NCI-H226 (cell line): ENCODE data around the gene DHX15.

ENCODE experiments used
- DNase-seq: peaks from one replicate; pipeline ENCODE4 v3.0.0-alpha.2; 2015

The DHX15 gene

DNA sequence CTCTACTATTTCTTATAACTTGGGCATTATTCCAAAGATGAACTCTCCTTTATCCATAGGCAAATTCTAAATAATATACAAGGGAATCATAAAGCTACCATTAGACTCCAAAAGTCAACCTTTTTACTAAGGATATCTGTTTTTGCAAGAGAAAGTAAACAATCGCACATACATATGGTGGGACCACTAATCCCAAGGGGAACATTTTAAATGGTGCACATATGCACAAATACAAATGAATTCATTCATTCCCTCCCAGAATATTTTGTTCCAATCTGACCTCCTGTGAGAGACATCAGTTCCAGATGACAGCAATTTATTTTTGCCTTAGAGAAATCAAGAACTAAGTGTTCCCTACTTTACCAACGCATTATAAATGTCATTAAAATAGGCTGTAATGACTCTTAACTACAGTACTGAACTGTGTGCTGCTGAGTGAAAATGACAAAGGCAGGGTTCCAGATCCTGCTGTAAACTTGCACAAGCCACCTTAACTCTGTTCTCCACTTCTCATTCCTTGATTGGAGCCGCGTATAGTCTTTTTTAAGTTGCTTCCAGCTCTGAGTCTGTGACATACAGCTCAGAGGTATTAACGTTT is 2.0 kb downstream of the DHX15 start:
- no peak for DNase-seq

DNA sequence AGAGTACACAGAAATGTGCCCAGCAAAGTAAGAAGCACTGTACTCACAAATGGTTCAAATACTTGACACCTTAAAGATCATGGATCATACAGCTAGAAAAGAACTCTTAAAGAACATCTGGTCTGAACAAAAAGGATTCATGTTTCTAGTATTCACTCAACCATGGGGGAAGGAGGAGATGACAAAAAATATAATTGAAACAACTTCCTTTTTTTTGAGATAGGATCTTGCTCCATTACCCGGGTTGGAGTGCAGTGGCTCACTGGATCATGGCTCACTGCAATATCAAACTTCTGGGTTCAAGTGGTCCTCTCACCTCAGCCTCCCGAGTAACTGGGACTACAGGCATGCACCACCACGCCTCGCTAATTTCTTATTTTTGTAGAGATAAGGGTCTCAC is 6.0 kb downstream of the DHX15 start:
- DNase-seq: no peak

DNA sequence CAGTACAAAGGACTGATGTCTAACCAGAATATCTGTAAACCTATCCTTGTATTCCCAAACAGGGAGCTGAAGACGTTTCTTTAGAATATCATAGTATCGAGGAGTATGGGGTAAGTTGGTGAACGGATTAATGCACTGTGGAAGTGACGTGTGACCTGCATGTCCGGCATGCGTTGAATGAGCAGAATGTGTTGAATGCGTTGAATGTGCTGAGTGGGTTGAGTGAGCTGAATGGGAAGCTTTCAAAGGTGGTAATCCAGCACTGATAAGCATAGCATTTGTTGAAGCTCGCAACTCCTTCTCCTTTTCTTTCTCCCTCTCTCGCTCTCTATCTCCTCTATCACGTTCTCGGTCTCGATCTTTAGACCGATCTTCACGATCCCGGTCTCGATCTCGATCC is 8.1 kb downstream of the DHX15 start:
- no peak for DNase-seq

DNA sequence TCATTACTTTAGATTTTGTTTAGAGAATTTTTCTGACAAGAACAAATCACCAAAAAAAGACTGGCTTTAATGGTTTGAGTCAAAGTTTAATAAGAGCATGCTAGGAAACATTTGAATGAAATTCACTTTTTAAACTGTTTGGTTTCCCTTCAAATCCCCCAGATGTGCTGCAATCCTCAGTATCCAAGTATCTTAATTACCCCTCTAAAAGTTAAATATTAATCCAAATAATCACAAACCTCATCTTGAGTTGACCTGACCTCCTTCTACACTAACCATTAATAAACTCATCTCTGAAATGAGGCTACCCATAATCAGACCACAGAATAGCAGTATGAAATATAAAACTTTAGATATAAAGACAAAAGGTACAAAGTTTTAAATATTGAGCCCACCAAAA is 10.1 kb downstream of the DHX15 start:
- DNase-seq: no peak

DNA sequence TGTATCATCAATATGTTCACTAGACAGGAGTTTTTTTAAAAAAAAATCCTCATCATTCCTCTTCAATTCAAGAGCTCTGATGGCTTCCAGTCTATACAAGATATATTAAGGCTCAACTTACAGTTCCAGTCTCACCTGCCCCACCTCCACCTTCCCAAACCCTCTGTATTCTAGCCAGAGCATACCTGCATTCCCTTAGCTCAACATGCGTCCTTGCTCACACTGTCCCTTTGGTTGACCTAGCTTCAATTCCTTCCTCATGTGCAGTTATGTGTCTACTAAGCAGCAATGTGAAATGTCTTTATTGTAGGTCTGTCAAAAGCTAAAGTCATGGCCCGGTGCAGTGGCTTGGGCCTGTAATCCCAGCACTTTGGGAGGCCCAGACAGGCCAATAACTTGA is 10.8 kb downstream of the DHX15 start:
- DNase-seq: no peak

DNA sequence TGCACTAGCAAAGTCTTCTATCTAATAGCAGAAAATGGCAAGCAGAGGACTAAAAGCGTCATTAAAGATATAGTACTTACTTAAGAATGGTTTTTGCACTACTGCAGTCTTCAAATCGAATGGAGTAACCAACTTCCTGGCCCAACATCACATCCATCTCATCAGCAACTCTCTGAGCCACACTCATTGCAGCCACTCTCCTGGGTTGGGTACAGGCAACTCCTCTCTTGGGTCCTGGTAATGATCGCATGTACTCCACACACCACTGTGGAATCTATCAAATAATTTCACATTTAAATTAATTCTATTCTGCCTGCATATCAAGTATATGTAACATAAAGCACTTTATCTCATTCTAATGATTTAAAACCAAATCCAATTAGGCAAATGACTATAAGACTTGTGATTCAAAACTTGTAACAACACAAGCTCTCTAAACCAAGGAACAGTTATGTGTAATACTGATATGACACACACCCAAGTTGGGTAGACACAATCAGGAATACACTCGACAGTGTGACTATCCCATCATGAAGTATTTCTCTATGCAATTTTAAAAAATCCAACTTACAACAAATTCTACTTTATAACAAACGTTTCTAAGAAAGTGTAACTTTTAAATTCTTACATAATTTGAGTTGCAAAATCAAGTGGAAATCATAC is 13.6 kb downstream of the DHX15 start:
- DNase-seq: no peak

DNA sequence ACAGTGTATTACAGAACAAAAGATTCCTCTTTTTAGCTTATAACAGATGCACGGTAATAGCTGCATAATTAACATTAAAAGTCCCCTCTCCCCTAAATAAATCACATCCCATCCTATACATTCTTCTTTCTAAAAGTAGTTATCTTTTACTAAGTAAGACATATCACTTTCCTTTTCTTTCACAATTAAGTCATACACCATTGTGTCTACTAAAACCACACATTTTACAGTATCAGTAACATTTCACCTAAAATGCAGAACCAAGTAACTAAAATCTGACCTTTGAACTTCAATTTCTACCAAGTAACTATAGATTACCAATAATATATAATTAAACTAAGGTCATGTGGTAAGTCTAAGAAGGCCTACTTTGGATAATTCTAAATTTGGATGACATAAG is 14.2 kb downstream of the DHX15 start:
- no peak for DNase-seq

DNA sequence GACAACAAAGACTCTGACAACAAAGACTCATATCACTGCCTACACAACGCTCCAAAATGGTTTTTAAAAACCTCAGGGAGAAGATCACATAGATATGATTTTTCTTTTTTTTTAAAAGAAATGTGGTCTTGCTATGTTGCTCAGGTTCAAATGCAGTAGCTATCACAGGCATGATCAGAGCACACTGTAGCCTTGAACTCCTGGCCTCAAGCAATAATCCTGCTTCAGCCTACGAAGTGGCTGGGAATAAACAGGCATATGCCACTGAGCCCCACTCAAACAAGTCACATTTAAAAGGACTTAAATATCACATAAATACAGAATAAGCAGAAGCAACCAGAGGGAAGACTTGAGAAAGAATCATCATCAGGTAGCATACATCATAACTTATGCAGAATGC is 14.7 kb downstream of the DHX15 start:
- DNase-seq: no peak

DNA sequence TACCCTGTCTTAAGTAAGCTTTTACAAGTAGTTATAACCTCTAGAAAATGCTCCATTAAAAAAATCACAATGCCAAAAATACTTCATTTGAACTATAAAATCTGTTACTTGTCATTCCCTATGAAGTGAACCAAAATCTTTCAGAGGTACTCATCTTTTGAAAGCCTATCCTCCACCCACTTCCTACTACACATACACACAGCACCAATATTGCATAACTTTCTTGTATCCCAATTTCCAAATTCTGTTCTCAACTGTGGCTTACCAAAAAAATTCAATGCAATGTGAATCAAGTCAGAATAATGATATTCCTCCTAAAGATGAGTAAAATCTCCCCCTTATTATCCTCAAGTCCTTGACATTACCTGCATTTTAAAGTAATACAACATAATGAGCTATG is 15.9 kb downstream of the DHX15 start:
- DNase-seq: no peak

DNA sequence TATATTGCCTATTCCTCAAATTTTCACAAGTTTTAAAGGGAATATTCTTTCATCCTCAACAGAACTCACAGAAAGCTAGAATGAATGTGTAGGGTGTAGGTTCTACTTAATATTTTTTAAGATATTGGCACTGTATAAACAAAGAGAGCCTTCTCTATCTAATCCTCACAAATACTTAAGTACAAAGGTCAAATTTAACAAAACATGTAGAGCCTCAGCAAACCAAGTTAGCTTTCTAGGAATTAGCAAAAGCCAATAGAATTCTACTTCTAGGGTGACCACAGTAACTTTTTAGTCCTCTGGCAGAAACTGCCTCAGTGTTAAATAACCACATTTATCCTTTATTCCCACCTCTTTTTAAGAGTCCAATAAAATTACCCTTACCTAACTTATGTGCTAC is 19.3 kb downstream of the DHX15 start:
- DNase-seq: no peak

DNA sequence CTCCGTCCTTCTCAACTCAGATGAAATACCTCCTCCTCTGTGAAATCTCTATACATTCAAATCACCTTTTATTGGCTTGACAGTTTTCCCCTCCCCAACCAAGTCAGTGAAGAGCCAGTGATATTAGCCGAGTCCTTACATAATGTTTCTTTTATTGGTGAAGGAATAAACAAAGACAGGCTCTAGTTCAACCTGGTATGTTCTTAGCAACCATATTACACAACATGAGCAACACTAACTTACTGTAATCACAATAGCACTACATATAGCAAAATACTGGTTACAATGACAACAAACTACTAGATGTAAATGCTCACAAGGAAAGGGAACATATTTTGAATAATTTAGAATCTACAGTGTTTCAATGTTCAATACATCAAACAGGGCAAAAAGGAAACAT is 19.9 kb downstream of the DHX15 start:
- no peak for DNase-seq

DNA sequence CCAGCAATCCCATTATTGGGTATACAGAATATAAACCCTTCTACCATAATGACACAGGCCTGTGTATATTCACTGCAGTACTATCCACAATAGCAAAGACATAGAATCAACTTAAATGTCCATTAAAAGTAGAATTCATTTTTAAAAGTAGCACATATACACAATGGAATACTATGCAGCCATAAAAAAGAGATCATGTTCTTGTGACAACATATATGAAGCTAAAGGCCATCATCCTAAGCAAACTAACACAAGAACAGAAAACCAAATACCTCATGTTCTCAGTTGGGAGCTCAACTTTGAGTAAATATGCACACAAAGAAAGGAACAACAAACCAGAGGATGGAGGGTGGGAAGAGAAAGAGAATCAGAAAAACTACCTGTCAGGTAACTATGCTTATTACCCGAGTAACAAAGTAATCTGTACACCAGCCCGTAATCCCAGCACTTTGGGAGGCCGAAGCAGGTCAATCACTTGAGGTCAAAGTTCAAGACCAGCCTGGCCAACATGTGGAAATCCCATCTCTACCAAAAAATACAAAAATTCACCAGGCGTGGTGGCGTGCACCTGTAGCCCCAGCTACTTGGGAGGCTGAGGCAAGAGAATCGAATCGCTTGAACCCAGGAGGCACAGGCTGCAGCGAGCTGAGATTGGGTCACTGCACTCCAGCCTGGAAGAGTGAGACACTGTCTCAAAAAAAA is 22.8 kb downstream of the DHX15 start:
- no peak for DNase-seq

DNA sequence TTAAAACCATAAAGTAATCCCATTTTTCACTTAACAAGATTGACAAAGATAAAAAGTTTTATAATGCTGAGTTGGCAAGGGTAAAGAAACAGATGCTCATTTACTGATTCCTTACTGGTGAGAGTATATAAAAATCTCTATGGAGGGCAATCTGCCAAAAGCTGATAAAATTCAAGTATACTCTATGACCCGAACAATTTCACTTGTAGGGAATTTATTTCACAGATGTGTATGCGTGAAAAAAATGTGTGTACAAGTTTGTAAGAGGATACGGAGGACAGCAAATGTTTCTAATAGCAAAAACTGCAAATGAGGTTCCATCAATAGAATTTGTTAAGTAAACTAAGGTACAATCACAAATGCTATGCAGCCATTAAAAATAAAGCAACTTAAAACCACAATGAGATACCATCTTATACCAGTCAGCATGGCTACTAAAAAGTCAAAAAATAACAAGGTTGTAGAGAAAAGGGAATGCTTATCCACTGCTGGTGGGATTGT is 23.4 kb downstream of the DHX15 start:
- DNase-seq: no peak

DNA sequence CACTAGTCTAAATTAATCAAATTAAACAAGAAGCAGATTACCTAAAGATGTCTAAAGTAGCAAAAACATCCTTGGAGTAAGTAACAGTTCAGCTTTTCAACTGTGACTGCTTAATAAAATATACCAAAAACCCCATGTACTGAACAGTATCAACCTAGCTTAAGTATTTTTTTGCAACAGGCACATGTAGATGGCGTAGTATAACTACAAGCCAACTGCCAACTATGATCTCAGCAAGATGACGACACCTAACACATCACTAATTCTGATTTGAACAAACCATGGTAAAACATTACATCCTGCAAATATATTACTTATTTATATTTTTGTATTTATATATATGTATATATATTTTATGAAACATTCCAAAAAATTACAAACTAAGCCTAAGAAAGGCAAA is 24.5 kb downstream of the DHX15 start:
- DNase-seq: peak; percentile 41

DNA sequence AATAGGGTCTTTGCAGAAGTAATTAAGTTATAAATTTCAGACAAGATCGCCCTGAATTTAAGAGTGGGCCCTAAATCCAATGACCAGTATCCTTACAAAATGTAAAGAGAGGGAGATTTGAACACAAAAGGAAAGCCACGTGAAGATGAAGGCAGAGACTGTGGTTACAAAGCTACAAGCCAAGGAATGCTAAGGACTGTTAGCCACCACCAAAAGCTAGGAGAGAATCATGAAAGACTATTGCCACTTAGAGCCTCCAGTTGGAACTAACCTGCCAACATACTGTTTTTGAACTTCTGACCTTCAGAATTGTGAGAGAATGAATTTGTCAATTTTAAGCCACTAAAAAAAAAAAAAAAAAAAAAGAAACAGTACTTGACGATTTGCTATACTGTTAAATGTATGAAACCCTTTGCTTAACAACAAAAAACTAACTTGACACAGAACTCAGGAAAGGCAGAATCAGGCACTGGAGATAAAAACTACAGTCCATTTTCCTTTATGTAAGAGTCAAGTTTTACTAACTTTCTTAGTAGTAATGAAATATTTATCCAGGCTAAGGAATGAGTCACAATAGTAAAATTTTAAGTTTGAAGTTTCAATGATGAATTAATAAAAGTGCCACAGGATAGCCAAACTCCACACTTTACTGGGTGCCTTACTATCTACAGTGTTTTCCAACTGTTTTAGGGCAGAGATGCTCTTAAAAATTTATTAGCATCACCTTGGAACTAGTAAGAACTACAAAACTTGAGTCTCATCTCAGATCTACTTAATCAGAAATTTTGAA is 25.1 kb downstream of the DHX15 start:
- DNase-seq: no peak

DNA sequence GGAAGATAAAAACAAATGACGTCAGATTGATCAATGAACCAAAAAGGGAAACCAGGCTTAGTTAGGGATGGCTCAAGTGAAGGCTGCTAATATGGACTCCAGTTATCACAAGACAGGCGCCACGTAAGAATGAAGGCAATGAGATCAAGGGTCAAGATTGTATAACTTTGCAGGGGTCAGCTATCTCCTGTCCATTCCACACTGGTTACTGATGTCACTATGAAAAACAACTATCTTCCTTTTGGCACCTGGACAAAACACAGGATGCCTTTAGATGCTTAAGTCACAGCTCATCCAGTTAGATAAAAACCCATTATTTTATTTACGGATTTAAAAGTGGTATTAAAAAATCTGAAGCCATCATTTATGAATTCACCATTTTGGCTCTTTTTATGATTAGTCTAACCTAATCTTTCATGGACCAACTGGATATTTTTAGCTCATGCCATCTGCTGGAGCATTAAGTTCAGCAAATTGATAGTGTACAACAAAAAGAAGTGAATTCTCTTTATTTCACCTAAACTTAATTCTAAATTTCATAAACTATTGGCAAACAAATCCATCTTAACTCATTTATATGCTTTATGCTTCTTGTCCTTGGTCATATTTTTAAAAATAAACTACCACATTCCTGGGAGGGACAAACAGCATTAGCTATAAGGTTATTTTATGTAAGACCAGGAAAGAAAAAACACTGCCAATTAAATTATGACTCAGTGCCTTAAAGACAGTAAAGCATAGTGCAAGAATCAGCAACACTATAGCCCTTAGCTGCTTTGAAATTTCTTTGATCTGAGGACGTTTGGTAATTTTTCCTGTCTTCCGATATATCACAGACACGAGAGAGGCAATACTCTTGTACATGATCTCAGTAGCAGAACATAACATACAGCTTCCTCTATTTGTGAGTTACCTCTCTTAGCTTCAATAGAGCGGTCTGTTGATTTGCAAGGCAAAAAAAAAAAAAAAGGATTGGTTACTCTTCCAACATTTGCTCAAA is 27.0 kb downstream of the DHX15 start:
- DNase-seq: peak; percentile 39

DNA sequence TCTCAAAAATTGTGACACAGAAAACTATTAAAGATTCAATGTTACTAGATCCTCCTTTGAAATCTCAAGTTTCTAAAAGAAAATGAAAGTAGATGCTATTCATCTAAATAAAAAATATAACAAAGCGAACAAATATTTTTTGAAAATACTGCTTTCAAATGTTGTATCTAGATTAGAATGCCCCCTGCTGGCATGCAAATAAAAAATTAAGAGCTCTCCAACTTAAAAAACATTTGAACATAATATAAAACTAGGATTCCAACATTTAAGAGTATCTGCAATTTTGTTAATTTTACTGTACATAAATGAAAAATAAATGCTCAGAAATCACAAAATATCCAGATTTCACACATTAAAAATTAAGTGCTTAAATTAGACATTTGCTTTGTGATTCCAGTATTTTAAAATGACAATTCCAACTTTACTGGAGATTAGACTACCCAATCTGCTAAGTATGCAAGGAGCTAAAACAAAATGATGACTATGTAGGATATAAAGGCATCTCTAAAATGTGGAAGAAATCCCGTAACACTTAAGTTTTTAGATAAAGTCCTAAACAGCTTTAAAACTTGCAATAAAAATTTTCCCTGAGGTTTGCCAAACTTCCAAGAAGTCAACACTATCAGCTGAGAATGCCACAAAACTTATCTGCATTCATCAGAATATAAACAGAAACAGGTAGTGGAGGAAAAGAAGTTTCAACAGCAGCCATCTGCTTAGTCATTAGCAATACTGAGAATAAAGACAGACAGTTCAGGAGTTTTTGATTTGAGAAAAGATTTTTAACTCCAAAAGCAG is 32.7 kb downstream of the DHX15 start:
- peak; percentile 8 for DNase-seq

DNA sequence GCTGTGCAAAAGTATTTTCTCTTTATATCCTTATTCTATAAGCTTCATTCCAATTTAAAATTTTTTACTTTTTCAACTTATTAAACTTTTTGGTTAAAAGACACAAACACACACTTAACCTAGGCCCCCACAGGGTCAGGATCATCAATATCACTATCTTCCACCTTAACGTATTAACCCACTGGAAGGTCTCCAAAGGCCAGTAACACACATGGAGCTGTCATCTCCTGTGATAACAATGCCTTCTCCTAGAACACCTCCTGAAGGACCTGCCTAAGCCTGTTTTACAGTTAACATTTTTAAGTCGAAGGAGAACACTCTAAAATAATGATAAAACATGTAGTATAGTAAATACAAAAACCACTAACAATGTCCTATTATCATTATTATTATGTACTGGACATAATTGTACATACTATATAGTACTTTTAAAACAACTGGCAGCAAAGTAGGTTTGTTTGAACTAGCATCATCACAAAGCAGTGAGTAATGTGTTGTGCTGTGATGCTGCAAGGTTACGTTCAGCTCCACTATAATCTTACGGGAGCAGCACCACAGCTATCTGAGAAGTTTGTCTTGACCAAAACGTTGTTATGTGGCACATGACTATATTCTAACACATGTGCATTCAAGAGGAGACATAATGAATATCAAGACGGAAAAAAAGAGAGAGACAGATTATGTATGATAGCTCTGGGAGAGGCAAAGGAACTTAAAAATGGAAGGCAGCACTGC is 33.7 kb downstream of the DHX15 start:
- DNase-seq: no peak

DNA sequence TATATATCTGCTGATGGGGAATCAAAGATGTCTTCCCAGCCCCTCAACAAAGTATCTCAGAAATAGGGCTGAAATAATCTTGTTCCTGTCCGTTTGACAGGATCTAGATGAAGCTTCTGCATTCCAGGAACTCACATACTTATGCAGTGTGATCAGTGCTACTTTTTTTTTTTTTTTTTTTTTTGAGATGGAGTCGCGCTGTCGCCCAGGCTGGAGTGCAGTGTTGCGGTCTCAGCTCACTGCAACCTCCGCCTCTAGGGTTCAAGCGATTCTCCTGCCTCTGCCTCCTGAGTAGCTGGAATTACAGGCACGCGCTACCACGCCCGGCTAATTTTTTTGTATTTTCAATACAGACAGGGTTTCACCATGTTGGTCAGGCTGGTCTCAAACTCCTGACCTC is 36.4 kb downstream of the DHX15 start:
- peak; percentile 16 for DNase-seq

DNA sequence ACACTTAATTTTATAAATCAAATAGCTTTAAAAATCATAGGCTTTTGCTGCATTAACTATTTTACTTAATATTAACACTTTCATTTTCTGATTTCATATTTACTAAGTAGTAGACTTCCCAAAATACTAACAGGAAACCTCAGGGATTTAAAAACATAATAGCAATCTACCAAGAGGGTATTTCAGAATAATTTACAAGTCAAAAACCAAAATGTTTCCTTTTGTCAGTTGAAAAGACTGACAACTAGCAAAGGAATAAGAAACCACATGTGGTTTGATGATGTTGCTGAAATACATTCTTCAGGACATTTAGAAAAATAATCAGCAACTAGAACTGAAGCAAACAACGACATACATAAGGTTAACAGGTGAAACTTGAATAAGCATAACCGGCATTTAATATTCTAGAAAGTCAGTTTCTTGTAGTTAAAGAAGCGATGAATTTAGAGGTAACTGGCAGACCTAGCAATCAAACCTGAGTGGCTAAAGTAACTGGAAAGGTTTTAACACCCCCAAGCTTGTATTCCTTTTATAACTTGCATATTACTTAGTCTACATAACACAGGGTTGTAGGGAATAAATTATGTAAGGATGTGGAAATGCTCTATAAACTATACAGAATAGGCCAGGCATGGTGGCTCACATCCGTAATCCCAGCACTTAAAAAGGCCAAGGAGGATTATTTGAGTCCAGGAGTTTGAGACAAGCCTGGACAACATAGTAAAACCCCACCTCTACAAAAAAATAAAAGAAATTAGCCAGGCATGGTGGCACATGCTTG is 40.0 kb downstream of the DHX15 start:
- no peak for DNase-seq
